GM10248 (cell line): Measurements from ENCODE around the gene ZNF687.
A peak's percentile ranks its signal among the peaks of the same experiment; 100 is the strongest.

ENCODE experiments used
- CTCF ChIA-PET: fragments of 300-600 bp; sonication (Branson Sonifier 250); formaldehyde crosslinking; extraction: SDS; loops from one replicate; lab custom pipeline; 2021; ENCODE audit warnings: antibody characterized with exemption; lab: Yijun Ruan, JAX
- POLR2A ChIA-PET: fragments of 350-650 bp; sonication (Branson Sonifier 250); formaldehyde crosslinking; extraction: SDS; loops from one replicate; lab custom pipeline; 2020; ENCODE audit warnings: antibody characterized with exemption; lab: Yijun Ruan, JAX
- DNase-seq: peaks from one replicate; pipeline ENCODE4 v3.0.0; 2012; ENCODE audit errors: extremely low spot score
- TF ChIP-seq, protein P1 (sequence below): IDR thresholded peaks from 2 replicates; pipeline ENCODE4 v1.5.1; 2012; ENCODE audit warnings: mild to moderate bottlenecking, low read depth; ENCODE audit errors: extremely low read depth, missing control alignments, control extremely low read depth

ZNF687 gene

DNA sequence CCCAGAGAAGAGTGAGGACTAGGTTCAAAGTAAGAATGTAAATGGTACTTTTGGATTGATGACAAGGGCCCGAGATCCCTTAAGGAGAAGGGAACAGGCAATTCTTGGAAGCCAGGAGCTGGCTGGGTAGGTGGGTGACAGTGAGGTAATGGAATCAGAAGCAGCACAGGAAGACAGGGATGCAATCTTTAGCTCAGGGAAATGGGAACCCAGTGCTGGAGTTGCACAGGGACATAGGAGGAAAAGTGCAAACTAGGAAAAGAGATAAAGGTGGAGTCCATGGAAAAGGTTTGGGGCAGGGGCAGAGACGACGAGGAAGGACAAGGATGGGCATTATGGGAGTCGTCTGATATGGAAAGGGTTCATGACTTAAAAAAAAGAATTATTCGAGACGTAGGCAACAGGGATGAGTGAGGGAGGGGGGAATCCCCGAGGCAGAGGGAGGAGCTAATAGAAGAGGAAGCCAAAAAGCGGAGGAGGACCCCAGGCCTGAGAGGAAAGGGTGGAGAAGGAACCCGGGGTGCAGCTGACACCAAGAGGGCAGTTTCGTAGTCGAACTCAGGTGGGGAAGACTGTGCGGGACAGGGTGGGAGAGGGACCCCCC lies 44.6 kb downstream of the ZNF687 start:
- peak; percentile 88 for DNase-seq
- ChIA-PET CTCF (interaction anchor here (0.9 to 13.4 kb wide), 11 partner anchors 13 to 256 kb away, joined by 3 to 173 read pairs (median 4); partner anchors contain the start of gene GABPB2), POLR2A (interaction anchor here (0.7 to 2.0 kb wide), 8 partner anchors 9 to 1477 kb away, joined by 3 to 24 read pairs (median 5); partner anchors contain the start of gene ZNF687)
- TF ChIP-seq, protein P1, sequence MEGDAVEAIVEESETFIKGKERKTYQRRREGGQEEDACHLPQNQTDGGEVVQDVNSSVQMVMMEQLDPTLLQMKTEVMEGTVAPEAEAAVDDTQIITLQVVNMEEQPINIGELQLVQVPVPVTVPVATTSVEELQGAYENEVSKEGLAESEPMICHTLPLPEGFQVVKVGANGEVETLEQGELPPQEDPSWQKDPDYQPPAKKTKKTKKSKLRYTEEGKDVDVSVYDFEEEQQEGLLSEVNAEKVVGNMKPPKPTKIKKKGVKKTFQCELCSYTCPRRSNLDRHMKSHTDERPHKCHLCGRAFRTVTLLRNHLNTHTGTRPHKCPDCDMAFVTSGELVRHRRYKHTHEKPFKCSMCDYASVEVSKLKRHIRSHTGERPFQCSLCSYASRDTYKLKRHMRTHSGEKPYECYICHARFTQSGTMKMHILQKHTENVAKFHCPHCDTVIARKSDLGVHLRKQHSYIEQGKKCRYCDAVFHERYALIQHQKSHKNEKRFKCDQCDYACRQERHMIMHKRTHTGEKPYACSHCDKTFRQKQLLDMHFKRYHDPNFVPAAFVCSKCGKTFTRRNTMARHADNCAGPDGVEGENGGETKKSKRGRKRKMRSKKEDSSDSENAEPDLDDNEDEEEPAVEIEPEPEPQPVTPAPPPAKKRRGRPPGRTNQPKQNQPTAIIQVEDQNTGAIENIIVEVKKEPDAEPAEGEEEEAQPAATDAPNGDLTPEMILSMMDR = no peak

DNA sequence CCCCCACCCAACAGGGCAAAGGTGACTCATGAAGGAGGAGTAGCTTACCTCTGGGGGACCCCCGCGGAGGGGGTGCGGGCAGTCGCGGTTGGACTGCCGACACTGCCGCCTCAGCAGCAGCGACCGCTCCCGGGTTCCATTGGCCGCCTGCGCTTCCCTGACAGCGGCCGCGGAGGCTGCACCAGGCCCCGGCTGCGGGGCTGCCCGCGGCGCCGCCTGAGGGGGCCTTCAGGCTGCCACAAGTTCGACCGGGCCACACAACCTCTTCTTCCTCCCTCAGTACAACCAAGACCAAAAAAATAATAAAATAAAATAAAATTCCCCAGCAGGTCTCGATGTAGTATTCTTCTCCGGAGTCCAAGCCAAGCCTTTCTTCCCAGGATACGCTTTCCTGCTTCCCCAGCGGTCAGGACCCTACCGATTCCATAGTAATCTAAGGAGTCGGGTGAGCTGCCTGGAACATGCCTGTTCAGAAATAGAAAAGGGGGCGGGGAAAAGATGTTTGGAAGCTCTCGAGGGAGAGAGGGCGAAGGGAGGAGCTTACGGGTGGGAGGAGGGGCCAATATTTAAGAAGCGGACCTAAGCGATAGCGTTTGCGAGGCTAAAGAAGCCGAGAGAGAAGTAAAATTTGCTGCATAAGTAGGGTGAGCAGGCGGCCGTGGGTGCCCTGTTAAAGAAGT lies 45.3 kb downstream of the ZNF687 start, which contains the start of gene PI4KB:
Gene PI4KB (minus strand): TSS at position 194 of the 680 bp plus-strand sequence. CDS start 10,935 bp downstream, outside the sequence.
- TF ChIP-seq, protein P1 = no peak
- ChIA-PET POLR2A (interaction anchor here (0.7 to 2.0 kb wide), 8 partner anchors 10 to 1478 kb away, joined by 3 to 24 read pairs (median 5); partner anchors contain the start of gene ZNF687), CTCF (interaction anchor here (0.7 to 13.4 kb wide), 11 partner anchors 12 to 256 kb away, joined by 3 to 173 read pairs (median 4); partner anchors contain the start of gene GABPB2)
- peak; percentile 95 for DNase-seq

DNA sequence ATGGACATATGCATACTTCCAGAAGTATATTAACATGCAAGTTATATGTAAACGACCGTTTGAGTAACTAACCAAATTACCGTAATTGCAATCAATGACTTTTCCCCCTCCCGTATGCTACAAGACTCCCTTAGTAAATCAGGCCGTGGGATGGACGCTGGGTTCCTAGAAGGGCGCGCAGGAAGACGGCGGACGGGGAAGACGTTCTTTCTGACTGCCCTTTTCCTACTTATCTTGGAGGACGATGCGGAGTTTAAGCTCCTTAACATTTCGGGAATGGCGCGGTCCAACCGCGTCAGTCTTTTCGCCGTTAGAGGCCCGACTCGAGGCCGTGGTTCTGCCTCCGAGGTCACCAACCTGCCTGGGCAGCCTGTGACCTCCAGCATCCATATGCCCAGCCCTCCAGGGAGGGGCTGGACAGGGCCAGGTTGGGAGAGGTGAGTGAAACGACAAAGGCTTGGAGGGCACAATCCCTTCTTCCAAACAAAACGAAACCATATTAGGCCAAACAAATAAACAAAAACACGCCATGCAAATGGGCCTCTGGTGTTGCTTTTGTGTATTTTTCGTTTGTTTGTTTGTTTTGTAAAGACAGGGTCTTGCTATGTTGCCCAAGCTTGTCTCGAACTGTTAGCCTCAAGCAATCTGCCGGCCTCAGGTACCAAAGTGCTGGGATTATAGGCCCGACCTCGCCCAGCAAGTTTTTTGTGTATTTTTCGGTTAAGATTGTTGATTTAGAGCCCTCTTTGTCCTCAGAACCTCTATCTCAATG lies 46.0 kb downstream of the ZNF687 start:
- ChIA-PET POLR2A (interaction anchor here (1.2 to 2.0 kb wide), 7 partner anchors 10 to 47 kb away, joined by 4 to 24 read pairs (median 5); partner anchors contain the start of gene ZNF687), CTCF (interaction anchor here (0.7 to 13.4 kb wide), 6 partner anchors 11 to 72 kb away, joined by 3 to 173 read pairs (median 6); no protein-coding TSS in a partner anchor)
- TF ChIP-seq, protein P1 = no peak
- no peak for DNase-seq

- ChIA-PET POLR2A (no interaction called here), CTCF (no interaction called here)
- DNase-seq = no peak
- TF ChIP-seq, protein P1 = no peak
These were observed 52.7 kb downstream of the ZNF687 start for GRCh38 chr1:151334822-151335221.

GRCh38 chr1:151336556-151336955 lies 54.5 kb downstream of the ZNF687 start:
- POLR2A ChIA-PET = no interaction called here
- DNase-seq = no peak
- TF ChIP-seq, protein P1 = no peak
- CTCF ChIA-PET = interaction anchor here (1.2 to 7.0 kb wide), 4 partner anchors 9 to 76 kb away, joined by 3 to 173 read pairs (median 44); partner anchors contain the start of gene PI4KB
